OCI-LY1 (cell line): ENCODE data around the gene MAST4.

Source experiments
- H2AFZ ChIP-seq: fragments of 200-600 bp; sonication (generic), shearing (Covaris generic); 2 replicates; pipeline ENCODE4 v1.6.0; 2014; ENCODE audit warnings: antibody characterized with exemption, mild to moderate bottlenecking, low read length
- H3F3A ChIP-seq: fragments of 200-600 bp; sonication (generic), shearing (Covaris generic); 2 replicates; pipeline ENCODE4 v1.6.0; 2014; ENCODE audit warnings: mild to moderate bottlenecking, antibody characterized with exemption, low read length, moderate library complexity; ENCODE audit not compliant: insufficient read depth
- H3K27ac ChIP-seq: fragments of 200-600 bp; sonication (generic); 2 replicates; pipeline ENCODE4 v1.5.1; 2014; ENCODE audit warnings: low read length, mixed run types, mild to moderate bottlenecking, low read depth; ENCODE audit not compliant: poor library complexity, severe bottlenecking
- H3K27me3 ChIP-seq: fragments of 200-600 bp; sonication (generic); 2 replicates; pipeline ENCODE4 v1.6.0; 2014; ENCODE audit warnings: antibody characterized with exemption, mild to moderate bottlenecking, low read length, moderate library complexity; ENCODE audit not compliant: insufficient read depth
- H3K36me3 ChIP-seq: fragments of 200-600 bp; sonication (generic); 2 replicates; pipeline ENCODE4 v1.6.1; 2014; ENCODE audit warnings: mild to moderate bottlenecking, antibody characterized with exemption, low read length, moderate library complexity, mixed read lengths; ENCODE audit not compliant: insufficient read depth
- H3K4me1 ChIP-seq: fragments of 200-600 bp; sonication (generic); 2 replicates; pipeline ENCODE4 v1.5.1; 2014; ENCODE audit warnings: mild to moderate bottlenecking, low read length, moderate library complexity; ENCODE audit not compliant: insufficient read depth, severe bottlenecking
- H3K4me2 ChIP-seq: fragments of 200-600 bp; sonication (generic), shearing (Covaris generic); 2 replicates; pipeline ENCODE4 v1.6.1; 2014; ENCODE audit warnings: low read length
- H3K4me3 ChIP-seq: fragments of 200-600 bp; sonication (generic); 2 replicates; pipeline ENCODE4 v1.5.1; 2014; ENCODE audit warnings: low read length, low read depth, mild to moderate bottlenecking, mixed read lengths; ENCODE audit not compliant: poor library complexity, severe bottlenecking
- H3K79me2 ChIP-seq: fragments of 200-600 bp; shearing (Covaris generic); 2 replicates; pipeline ENCODE4 v1.6.1; 2016; ENCODE audit warnings: mixed run types, low read length, mixed read lengths; ENCODE audit not compliant: insufficient read depth
- H3K9ac ChIP-seq: fragments of 200-600 bp; sonication (generic), shearing (Covaris generic); 2 replicates; pipeline ENCODE4 v1.6.1; 2014; ENCODE audit warnings: mild to moderate bottlenecking, low read length, mixed read lengths
- H3K9me2 ChIP-seq: fragments of 200-600 bp; sonication (generic), shearing (Covaris generic); 2 replicates; pipeline ENCODE4 v1.6.1; 2014; ENCODE audit warnings: low read depth, mild to moderate bottlenecking, low read length, mixed read lengths
- H3K9me3 ChIP-seq: fragments of 200-600 bp; shearing (Covaris generic); 2 replicates; pipeline ENCODE4 v1.6.1; 2014; ENCODE audit warnings: low read length, mixed read lengths
- H4K20me1 ChIP-seq: fragments of 200-600 bp; sonication (generic), shearing (Covaris generic); 2 replicates; pipeline ENCODE4 v1.6.0; 2016; ENCODE audit warnings: mild to moderate bottlenecking, low read length; ENCODE audit not compliant: insufficient read depth
- CTCF ChIP-seq: fragments of 200-600 bp; sonication (generic), shearing (Covaris generic); IDR thresholded peaks from 2 replicates; pipeline ENCODE4 v1.5.1; 2017; ENCODE audit warnings: mild to moderate bottlenecking, antibody characterized with exemption, low read length, moderate library complexity, mixed read lengths
- EZH2 ChIP-seq: fragments of 200-600 bp; sonication (generic), shearing (Covaris generic); IDR thresholded peaks from 2 replicates; pipeline ENCODE4 v1.8.0; 2017; ENCODE audit warnings: borderline replicate concordance, mixed run types, mild to moderate bottlenecking, antibody characterized with exemption, low read length, moderate library complexity, mixed read lengths

The MAST4 gene

DNA sequence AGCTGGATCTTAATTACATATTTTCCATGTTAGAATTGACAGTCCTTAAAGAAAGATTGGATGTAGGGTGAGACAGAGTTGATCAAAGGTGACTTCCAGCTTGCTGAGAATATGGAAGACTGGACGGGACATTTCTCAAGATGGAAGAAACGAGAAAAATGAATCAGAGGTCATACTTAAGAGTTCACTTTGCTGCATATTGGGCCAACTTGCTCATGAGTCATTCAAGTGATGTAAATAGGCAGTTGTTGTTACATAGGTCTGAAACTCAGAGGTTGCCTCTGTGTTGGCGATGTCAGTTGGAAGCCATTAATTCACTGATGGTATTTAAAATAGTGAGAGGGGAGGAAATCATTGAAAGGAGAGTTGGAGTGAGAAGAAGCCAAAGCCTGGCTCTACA is 467.6 kb downstream of the MAST4 start:
- H3K27me3 ChIP-seq: no peaks in the 10 kb centered on the region
- TF ChIP-seq CTCF (no peak), EZH2 (no peak)
- no peak overlapping the region for H3K9ac ChIP-seq

DNA sequence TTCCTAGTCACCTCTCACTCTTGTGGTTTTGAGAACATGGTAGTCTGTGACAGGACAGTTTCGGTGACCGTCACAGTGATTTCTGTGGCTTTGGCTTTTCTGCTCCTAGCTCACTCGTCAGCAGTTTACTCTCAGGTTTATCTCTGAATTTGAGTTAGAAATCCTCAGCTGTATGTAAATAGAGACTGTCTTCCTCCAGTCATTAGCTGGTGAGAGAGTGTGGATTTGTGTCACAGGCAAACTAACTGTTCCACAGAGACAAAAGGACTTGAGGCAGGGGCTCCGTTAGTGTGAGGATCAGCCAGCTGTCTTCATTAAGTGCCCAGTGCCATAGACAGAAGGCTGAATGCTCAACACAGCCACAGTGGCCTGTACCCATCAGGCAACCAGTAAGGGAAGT is 469.0 kb downstream of the MAST4 start:
- no peaks in the 10 kb centered on the region for H3K36me3 ChIP-seq
- H3K27ac ChIP-seq: no peak overlapping the region
- TF ChIP-seq CTCF (no peak), EZH2 (no peak)
- no peaks in the 10 kb centered on the region for H3K9me2 ChIP-seq
- H3K27me3 ChIP-seq: no peaks in the 10 kb centered on the region
- H2AFZ ChIP-seq: no peak overlapping the region
- H3K4me1 ChIP-seq: no peaks in the 10 kb centered on the region
- H3K9me3 ChIP-seq: no peaks in the 10 kb centered on the region
- no peak overlapping the region for H3K4me2 ChIP-seq
- H3K9ac ChIP-seq: no peak overlapping the region
- H3K79me2 ChIP-seq: no peaks in the 10 kb centered on the region
- no peak overlapping the region for H3K4me3 ChIP-seq
- no peaks in the 10 kb centered on the region for H4K20me1 ChIP-seq
- no peaks in the 10 kb centered on the region for H3F3A ChIP-seq

More for the DNA sequence above, 467.6 kb downstream of the MAST4 start:
- no peak overlapping the region for H3K27ac ChIP-seq
- no peak overlapping the region for H3K4me2 ChIP-seq
- H2AFZ ChIP-seq: no peak overlapping the region
- H3K79me2 ChIP-seq: no peaks in the 10 kb centered on the region
- H3K4me3 ChIP-seq: no peak overlapping the region
- no peaks in the 10 kb centered on the region for H4K20me1 ChIP-seq
- no peaks in the 10 kb centered on the region for H3K36me3 ChIP-seq
- no peaks in the 10 kb centered on the region for H3K9me2 ChIP-seq
- H3K9me3 ChIP-seq: no peaks in the 10 kb centered on the region
- H3F3A ChIP-seq: no peaks in the 10 kb centered on the region
- H3K4me1 ChIP-seq: no peaks in the 10 kb centered on the region

- Histone ChIP-seq H3K4me2 (no peak overlapping the region), H3K4me3 (no peak overlapping the region), H3K9ac (no peak overlapping the region), H4K20me1 (no peaks in the 10 kb centered on the region), H3K27ac (no peak overlapping the region), H3F3A (no peaks in the 10 kb centered on the region), H3K4me1 (no peaks in the 10 kb centered on the region), H3K79me2 (no peaks in the 10 kb centered on the region), H3K27me3 (no peaks in the 10 kb centered on the region), H3K9me2 (no peaks in the 10 kb centered on the region), H3K9me3 (no peaks in the 10 kb centered on the region), H2AFZ (no peak overlapping the region), H3K36me3 (no peaks in the 10 kb centered on the region)
- TF ChIP-seq CTCF: no peak
- TF ChIP-seq EZH2: no peak
Observed at GRCh38 chr5:67065696-67066095, 469.5 kb downstream of the MAST4 start.
